ENCODE results near the gene ATRX.
"Not testable (repeated sequence)": the region's sequence is repeated elsewhere in the genome, so short reads cannot be mapped to it uniquely, and the experiment has no call there.

The ATRX gene

DNA sequence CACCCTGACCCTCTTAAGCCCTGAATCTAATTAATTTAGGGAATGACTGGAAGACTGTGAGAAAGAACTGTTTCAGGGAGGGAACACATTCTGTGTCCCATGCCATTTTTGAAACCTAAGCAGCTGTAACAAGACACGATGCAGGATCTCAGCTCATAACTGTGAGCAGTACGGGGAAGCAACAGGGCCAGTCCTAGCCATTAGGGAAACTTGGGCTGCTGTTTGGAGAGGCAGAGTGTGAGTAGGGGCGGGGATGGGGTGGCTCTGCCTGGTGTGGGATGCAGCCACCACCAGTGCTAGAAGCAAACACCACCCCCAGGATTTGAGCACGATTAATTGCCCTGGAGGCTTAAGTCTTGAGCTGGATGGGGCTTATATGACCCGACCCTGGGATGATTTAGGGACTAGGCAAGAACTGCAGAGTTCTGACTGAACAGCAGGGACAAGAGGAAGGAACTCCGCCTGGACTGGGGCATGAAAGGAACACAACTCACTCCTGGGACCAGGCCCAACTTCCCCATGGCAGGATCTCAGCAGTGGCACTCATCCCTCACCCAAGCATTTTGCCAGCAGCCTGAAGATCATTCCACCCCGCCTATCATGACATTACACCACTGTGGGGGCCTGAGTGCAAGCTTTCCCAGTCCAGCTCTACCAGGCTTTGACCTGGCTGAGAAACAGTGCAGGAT, 43.1 kb downstream of the ATRX start:
- in situ Hi-C loops (cut with MboI; ENCODE audit: low sequenced_read_pairs): no loop called here

DNA sequence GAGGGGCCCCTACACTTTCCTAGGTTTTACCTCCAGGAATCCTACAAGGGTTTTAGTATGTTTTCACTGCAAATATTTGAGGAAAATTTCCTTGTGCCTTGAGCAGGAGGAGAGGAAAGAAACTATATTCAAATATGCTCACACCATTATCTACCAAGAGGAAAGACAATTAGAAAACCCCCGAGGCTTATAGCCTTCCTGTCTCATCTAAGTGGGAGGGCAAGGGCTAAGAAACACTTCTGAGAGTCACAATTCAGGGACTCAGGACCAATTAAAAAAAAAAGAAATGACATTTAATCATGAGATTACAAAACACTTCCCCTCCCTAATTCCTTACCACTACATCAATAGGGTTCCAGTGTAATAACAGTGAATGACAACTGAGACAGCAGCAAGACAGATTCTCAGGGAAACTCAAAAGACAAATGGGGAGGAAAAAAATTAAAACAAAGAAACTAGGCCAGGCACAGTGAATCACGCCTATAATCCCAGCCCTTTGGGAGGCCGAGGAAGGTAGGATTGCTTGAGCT, 45.6 kb downstream of the ATRX start:
- in situ Hi-C loops (cut with MboI; ENCODE audit: low sequenced_read_pairs): no loop called here

DNA sequence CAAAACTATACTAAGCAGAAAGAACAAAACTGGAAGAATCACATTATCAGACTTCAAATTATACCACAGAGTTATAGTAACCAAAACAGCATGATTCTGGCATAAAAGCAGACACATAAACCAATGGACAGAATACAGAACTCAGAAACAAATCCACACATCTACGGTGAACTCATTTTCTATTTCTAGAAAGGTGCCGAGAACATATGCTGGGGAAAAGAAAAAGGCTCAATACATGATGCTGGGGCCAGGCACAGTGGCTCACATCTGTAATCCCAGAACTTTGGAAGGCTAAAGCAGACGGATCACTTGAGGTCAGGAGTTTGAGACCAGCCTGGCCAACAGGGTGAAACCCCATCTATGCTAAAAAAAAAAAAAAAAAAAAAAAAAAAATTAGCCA, 52.7 kb downstream of the ATRX start:
- in situ Hi-C loops (cut with MboI; ENCODE audit: low sequenced_read_pairs): no loop called here

DNA sequence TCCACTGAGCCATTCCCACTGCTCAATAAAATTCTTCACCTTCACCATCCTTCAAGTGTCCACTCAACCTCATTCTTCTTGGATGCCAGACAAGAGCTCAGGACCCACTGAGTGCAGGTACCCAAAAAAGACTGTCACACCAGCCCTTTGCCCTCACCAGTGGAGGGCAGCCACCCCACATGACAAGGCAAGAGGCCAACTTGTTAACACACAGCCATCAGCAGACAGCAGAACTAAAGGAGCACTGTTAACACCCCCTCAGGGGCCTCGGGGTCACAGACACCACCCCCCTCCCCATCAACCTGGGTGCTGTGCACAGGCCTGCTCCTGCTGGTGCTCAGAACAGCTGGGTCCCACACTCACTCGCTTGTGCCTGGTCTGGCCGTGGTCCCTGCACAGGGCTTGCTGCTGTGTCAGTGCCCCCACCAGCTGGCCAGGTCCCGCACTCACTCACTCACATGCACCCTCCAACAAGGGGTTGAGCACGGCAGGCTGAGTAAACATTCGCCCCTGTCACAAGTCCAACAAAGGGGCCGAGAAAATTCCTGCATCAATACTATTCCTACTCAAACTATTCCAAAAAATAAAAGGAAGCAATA, 54.1 kb downstream of the ATRX start:
- in situ Hi-C loops (cut with MboI; ENCODE audit: low sequenced_read_pairs): no loop called here

DNA sequence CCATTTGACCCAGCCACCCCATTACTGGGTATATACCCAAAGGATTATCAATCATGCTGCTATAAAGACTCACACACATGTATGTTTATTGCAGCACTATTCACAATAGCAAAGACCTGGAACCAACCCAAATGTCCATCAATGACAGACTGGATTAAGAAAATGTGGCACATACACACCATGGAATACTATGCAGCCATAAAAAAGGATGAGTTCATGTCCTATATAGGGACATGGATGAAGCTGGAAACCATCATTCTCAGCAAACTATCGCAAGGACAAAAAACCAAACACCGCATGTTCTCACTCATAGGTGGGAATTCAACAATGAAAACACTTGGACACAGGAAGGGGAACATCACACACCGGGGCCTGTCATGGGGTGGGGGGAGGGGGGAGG, 59.9 kb downstream of the ATRX start:
- in situ Hi-C loops (cut with MboI; ENCODE audit: low sequenced_read_pairs): not testable (repeated sequence)

DNA sequence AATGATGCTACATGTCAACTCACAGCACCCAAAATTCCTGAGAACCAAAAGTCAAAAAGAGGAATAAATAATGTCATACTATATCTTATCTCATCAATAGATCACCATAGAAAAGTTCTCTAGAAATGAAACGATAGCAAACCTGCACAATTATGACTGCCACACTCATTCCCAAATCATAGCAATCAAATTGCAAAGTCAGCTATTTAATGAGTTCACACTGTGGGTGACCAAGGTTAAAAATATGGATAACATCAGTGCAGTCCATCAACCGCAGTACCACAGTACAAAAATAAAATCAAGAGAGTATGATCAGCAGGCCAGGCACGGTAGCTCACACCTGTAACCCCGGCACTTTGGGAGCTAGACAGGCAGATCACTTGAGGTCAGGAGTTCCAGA, 62.3 kb downstream of the ATRX start:
- in situ Hi-C loops (cut with MboI; ENCODE audit: low sequenced_read_pairs): no loop called here

DNA sequence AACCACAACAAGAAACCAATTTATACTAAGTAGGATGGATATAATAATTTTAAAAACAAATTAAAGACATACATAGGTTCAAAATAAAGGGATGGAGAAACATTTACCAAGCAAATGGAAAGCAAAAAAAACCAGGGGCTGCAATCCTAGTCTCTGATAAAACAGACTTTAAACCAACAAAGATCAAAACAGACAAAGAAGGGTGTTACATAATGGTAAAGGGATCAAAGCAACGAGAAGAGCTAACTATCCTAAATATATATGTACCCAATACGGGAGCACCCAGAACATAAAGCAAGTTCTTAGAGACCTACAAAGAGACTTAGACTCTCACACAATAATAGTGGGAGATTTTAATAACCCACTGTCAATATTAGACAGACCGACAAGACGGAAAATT, 66.6 kb downstream of the ATRX start:
- in situ Hi-C loops (cut with MboI; ENCODE audit: low sequenced_read_pairs): no loop called here

DNA sequence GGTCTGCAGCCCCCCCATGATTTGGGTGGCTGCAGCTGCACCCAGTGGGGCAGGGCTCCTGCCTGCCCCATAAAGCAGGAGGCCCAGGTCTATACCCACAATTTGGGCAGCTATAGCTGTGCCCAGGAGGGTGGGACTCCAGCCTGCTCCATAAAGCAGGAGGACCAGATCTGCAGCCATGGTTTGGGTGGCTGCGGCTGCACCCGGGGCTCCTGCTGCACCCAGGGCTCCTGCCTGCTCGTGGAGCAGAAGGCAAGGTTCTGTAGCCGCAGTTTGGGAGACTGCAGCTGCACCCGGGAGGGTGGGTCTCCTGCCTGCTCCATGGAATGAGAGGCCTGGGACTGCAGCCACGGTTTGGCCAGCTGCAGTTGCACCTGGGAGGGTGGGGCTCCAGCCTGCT, 81.1 kb downstream of the ATRX start:
- in situ Hi-C loops (cut with MboI; ENCODE audit: low sequenced_read_pairs): no loop called here

DNA sequence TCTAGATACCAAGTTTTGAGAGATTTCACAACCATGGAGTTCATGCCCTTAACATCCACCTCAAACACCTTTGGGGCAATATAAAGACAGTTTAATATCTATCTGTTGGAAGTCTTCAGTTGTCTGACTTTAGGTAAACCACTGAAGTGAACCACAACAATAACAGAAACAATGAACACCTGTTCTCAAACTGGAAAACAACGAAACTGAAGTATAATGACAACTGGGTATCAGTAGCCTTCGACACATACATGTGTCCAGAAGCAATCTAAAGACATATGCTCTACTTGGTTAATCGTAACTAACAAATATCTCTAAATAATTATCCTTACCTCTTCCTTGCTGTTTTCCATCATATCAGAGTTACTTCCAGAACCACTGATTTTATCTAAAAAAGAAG, 87.8 kb downstream of the ATRX start:
- in situ Hi-C loops (cut with MboI; ENCODE audit: low sequenced_read_pairs): no loop called here

DNA sequence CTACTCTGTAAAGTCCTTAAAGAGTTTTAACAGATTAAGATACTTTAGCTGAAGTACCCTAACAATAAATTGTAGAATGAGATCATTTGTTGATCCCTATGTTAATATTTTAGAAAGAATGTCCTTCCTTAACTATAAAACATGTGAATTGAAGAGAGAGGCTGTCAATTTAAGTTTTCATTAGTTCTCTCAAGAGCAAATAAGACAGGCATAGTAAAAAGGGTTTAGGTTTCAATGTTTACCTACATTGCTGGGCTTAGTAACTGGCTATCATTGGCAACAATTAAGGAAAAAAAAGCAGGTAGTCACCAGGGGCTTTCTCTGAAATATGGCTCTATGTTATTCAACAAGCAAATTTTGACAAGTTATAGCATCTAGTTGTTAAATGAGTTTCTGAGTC, 91.5 kb downstream of the ATRX start:
- in situ Hi-C loops (cut with MboI; ENCODE audit: low sequenced_read_pairs): no loop called here

DNA sequence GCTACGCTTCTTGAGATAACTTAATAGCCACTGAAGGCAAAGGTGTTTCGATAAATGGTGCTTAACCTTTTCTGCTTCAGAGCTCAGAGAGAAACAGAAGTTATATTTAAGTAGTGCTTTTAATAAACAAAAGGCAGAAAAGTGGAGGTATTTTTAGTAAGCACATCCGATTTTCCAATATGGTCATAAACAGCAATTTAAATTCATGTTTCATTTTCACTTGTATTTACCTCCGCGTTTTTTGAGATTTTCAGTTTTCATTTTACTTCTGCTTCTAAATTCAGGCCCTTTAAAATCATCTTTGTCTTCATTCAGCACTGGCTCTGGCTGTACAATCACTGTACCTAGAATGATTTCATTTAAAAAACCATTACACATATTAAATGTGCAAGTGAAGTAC, 92.4 kb downstream of the ATRX start:
- in situ Hi-C loops (cut with MboI; ENCODE audit: low sequenced_read_pairs): no loop called here

DNA sequence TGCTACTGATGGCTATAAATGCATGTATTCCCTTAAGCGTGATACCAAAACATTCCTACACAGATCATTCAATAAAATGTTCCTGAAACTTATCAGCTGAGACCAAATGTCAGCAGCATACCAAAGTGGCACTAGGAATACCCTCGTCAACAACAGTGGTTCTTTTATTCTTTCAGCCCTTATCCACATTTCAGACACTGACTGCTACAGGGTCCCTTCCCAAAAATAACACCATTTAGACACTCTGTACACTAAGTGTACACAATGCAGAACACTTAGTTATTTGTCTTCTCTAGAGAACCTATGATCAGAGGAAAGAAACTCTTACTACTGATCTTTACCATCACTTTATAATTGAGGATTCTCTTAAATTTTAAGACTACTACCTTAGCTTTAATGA, 94.1 kb downstream of the ATRX start:
- in situ Hi-C loops (cut with MboI; ENCODE audit: low sequenced_read_pairs): no loop called here

DNA sequence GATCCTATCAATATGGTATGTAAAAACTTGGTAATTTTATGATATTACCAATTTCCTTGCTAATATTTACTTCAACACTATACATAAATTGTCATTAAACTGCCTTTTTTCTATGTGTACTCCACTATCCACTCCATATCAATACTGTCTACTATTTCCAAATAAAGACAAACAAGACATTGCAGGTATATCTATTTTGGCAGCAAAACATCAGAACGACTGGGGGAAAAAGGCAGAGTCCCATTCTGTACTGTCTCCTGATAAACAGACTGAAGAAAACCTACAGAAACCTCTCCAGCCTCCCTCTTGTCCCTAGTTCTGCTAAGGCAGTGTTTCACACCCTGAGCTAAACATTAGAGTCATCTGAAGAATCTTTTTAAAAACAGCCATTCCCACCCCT, 96.6 kb downstream of the ATRX start:
- in situ Hi-C loops (cut with MboI; ENCODE audit: low sequenced_read_pairs): no loop called here

DNA sequence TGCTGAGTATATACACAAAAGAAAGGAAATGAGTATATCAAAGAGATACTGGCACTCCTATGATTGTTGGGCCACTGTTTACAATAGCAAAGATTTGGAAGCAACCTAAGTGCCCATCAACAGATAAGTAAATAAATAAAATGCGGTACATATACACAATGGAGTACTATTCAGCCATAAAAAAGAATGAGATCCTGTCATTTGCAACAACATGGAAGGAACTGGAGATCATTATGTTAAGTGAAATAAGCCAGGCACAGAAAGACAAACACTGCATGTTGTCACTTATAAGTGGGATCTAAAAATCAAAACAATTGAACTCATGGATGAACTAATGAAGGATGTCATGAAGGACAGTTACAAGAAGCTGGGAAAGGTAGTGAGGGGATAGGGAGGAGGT, 100.3 kb downstream of the ATRX start:
- in situ Hi-C loops (cut with MboI; ENCODE audit: low sequenced_read_pairs): not testable (repeated sequence)

DNA sequence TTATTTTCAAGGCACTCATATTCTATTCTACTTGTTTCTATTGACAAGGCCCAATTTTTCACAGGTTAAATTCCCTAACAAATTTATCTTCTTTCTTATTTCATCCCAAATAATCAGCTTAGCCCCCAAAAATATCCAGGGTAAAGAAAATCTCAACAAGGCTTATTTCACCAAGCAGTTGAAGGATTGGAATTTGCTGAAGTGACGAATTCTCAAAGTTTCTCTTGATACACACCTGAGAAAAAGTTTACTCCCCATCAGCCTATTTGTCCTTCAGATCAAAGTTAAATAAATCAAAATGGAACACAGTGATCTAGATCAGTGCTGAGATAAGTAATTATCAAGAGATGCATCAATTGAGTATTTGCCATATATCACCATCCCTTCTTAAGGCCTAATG, 106.9 kb downstream of the ATRX start:
- in situ Hi-C loops (cut with MboI; ENCODE audit: low sequenced_read_pairs): no loop called here

DNA sequence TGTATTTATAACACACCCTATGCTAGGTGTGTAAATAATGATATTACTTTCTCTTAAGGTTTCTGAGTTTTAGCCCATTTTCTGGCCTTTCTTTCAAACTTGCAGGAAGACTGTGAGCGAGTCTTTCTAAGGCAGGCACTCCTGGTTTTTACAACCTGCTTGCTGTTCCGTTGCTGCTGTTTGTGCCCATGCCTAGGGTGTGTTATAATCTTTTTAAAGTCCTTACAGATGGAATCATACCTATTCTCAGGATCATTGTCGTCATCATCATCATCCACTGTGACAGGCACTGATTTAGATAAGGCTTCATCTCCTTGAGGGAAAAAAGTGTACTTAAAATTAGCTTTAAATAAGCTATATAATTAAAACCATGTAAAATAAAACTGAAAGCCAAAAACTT, 110.0 kb downstream of the ATRX start:
- in situ Hi-C loops (cut with MboI; ENCODE audit: low sequenced_read_pairs): no loop called here

DNA sequence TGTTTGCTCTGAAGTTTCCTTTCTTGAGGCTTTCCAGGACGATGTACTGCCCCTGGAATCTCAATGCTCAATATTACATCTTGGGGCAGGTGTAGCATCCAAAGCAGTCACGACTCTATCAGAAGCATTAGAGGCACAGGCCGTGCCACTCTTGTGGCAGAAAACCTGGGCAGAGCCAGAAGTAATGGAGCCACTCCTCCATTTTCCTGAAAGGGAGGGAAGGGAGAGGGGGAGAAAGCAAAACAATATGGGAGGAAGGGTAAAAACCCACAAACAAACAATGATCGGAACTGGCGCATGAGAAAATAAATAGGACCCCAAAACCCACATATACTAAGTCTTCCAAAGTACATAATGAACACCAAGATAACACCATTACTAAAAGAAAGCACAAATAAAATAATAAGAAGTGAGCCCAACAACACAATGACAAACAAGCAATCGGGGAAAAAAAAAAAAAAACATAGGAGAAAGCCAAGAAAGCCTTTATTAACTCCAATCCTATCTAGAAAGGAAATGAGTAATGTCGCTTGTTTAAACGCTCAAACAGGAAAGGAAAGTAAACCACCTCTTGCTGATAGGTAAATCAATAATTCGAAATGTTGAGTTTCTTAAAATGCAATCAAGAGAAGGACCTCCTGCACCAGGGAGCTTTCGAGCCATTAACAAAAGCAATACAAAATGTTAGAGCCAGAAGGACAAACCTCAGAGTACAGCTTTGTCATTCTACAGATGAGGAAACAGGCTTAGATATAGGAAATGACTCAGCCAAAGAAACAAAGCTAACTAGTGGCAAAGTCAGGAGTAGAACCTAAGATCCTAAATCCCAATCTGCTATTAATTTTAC, 117.4 kb downstream of the ATRX start:
- in situ Hi-C loops (cut with MboI; ENCODE audit: low sequenced_read_pairs): no loop called here

DNA sequence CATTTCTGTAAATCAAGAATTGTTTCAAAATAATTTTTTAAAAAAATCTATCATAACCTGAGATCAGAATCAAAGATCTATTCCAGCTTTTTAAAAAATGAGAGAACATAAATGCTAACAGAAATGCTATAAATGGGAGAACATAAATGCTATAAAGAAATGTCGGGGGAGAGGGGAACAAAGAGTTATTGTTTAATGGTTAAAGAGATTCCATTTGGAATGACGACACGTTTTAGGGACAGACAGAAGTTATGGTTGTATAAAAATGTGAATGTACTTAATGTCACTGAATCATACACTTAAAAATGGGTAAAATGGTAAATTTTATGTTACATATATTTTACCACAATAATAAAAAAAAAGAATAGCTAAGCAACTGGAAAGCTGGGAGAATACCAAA, 127.1 kb downstream of the ATRX start:
- in situ Hi-C loops (cut with MboI; ENCODE audit: low sequenced_read_pairs): no loop called here

DNA sequence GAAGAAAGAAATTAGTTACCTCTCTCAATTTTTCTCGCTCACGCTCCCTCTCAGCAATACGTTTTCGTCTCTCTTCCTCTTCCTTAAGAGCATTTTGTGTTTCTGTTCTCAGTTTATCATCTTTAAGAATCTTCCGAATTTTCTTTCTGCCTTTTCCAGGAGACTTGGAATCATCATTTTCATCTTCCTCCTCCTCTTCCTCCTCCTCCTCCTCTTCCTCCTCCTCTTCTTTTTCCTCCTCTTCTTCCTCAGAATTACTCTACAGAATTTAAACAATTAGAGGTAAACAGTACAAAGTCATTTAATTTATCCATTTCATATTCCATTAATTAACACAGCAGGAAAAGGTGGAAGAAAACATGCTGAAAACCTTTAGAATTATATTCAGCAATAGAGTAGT, 133.9 kb downstream of the ATRX start:
- in situ Hi-C loops (cut with MboI; ENCODE audit: low sequenced_read_pairs): no loop called here

DNA sequence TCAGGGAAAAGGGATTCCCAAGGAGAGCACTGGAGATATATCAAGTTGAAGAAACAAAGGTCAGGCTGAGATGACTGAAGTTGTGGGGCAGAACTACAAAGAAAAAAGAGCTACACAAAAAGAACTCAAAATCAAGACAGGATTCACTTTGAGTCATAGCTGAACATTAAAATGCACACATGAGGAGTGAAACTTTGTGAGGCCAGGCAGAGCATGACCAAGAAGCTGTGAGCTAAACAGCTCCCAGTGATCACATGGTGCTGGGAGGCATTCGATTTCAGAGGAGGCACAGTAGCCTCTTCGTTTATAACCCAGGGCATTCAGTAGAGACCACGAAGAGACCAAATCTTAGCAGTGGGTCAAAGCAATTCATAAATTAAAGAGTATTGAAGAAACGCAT, 145.3 kb downstream of the ATRX start:
- in situ Hi-C loops (cut with MboI; ENCODE audit: low sequenced_read_pairs): no loop called here

DNA sequence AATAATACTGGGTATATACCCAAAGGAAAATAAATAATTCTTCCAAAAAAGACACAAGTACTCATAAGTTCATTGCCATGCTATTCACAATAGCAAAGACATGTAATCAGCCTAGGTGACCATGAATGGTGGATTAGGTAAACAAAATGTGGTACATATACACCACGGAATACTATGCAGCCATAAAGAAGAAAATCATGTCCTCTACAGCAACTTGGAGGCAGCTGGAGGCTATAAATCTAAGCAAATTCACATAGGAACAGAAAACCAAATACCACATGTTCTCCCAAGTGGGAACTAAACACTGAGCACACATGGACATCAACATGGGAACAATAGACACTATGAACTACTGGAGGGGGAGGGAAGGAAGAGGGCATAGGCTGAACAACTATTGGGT, 146.2 kb downstream of the ATRX start:
- in situ Hi-C loops (cut with MboI; ENCODE audit: low sequenced_read_pairs): no loop called here

DNA sequence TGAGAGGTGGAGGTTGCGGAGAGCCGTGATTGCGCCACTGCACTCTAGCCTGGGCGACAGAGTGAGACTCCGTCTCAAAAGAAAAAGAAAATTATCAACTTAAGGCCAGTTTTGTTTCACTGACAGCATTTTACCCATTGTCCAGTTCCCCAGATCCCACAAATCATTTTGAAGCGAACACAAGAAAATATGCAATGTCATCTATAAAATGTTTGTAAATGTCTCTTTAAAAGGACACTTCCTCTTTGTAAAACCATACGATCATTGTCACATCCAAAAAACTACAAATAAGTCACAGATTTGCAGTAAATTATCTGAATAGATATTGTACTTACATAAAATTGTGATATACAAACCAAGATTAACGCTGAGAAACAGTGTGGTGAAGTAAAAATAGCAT, 147.6 kb downstream of the ATRX start:
- in situ Hi-C loops (cut with MboI; ENCODE audit: low sequenced_read_pairs): no loop called here

Data from HL-60/S4 treated with phorbol 12-myristate 13-acetate at 8.2 ng/mL for 4 days and 3 days (cell line).